Osteoblast (primary cell): Measurements from ENCODE around the gene RASA4. TPM values are rescaled to one million over a fixed set of nuclear protein-coding genes. Genes with fewer than 3 reads are reported as not detected.
A peak's percentile ranks its signal among the peaks of the same experiment; 100 is the strongest.
"Not testable (repeated sequence)": the region's sequence is repeated elsewhere in the genome, so short reads cannot be mapped to it uniquely, and the experiment has no call there.

Experiments used
- DNase-seq: peaks from one replicate; pipeline ENCODE4 v3.0.0; 2011; ENCODE audit warnings: low spot score, mixed read lengths; ENCODE audit not compliant: insufficient read length; ENCODE audit errors: missing footprints
- H2AFZ ChIP-seq: 2 replicates; pipeline ENCODE4 v1.6.0; 2011; ENCODE audit warnings: mild to moderate bottlenecking, low read length
- H3K27ac ChIP-seq: 2 replicates; pipeline ENCODE4 v1.5.1; 2011; ENCODE audit warnings: mild to moderate bottlenecking, low read depth, low read length, moderate library complexity
- H3K27me3 ChIP-seq: 2 replicates; pipeline ENCODE4 v1.6.0; 2012; ENCODE audit warnings: mild to moderate bottlenecking, control low read depth, inconsistent platforms, low read length, moderate library complexity; ENCODE audit not compliant: insufficient read depth
- H3K36me3 ChIP-seq: 2 replicates; pipeline ENCODE4 v1.5.1; 2011; ENCODE audit warnings: mild to moderate bottlenecking, low read length, control low read depth, moderate library complexity; ENCODE audit not compliant: insufficient read depth
- H3K4me1 ChIP-seq: 2 replicates; pipeline ENCODE4 v1.5.1; 2011; ENCODE audit warnings: mild to moderate bottlenecking, low read length, control low read depth, moderate library complexity; ENCODE audit not compliant: insufficient read depth
- H3K4me2 ChIP-seq: 2 replicates; pipeline ENCODE4 v1.6.0; 2011; ENCODE audit warnings: mild to moderate bottlenecking, low read length; ENCODE audit not compliant: insufficient read depth
- H3K4me3 ChIP-seq: fragments of 200-600 bp; sonication (generic); 3 replicates; pipeline ENCODE4 v1.5.1; 2012; ENCODE audit warnings: mild to moderate bottlenecking, low read length, inconsistent platforms; ENCODE audit not compliant: insufficient read depth
- H3K79me2 ChIP-seq: 2 replicates; pipeline ENCODE4 v1.6.0; 2012; ENCODE audit warnings: mild to moderate bottlenecking, low read length, control low read depth, inconsistent platforms; ENCODE audit not compliant: insufficient read depth
- H3K9me3 ChIP-seq: 2 replicates; pipeline ENCODE4 v1.5.1; 2011; ENCODE audit warnings: low read depth, low read length, control low read depth
- H4K20me1 ChIP-seq: 2 replicates; pipeline ENCODE4 v1.6.0; 2012; ENCODE audit warnings: mild to moderate bottlenecking, low read length, control low read depth; ENCODE audit not compliant: insufficient read depth
- total RNA-seq: library from RNA; depleted of rRNA; stranded (reverse); fragments of >200 nt; gene quantifications from 2 replicates; pipeline ENCODE4 v1.2.3, GENCODE V29; 2012
- TF ChIP-seq, protein P1 (sequence below): IDR thresholded peaks from 2 replicates; pipeline ENCODE4 v1.5.1; 2011; ENCODE audit warnings: mild to moderate bottlenecking, low read depth, low read length, moderate library complexity; ENCODE audit errors: extremely low read depth

Gene RASA4
- total RNA-seq, 1 donor, result 9.8 TPM

DNA sequence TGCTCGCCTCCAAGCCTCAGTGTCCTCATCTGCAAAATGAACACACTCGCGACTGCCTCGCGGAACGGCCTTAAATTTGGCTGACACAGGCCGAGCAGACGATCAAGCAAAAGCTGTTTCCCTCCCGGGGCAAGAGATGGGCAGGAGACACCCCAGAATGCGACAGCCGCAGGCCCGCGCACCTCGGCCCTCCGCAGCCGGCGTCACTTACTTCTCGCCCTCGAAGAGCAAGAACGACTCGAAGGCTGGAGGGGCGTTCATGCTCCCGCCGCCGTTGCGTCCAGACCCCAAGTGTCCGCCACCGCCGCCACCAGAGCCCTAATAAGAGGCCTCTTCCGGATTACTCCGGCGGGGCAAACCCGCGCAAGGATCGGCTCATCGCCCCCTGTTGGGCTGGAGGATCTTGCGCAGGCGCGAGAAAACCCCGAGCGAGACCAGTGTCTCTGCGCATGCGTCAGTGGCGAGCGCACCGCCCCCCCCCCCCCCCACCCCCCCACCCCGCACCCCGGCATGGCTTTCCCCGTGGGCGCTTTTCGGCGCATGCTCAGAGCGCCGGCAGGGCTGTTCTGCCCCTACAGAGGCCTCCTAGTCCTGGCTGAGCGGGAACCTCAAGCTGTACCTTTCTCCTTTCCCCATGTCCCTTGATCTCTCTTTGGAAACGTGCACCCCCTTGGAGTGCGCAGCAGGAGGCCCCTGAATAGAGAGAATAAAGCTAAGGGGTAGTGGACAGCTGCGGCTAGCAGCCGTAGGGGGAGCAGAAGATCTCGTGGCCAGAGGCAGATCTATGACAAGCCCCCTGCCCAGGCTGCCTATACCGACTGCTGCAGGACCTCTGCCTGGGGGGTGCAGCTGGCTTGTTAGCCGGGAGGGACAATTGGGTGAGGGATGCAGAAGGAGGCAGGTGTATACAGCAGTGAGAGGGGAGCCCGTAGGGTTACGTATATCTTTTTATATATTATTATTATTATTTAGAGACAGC is 44.0 kb downstream of the RASA4 start, which contains the start of gene POLR2J3:
POLR2J3 (minus strand) TSS at position 323 of the 979 bp plus-strand sequence; CDS start at position 261, 62 bp downstream.
- not testable (repeated sequence) for H3K27me3 ChIP-seq, H3K36me3 ChIP-seq, H3K79me2 ChIP-seq, H3K9me3 ChIP-seq, H4K20me1 ChIP-seq, DNase-seq, H3K4me1 ChIP-seq
- Histone ChIP-seq H3K27ac (peak within 1 kb of the TSS; percentile 80), H3K4me2 (peak within 1 kb of the TSS; percentile 68), H2AFZ (peak within 1 kb of the TSS; percentile 61), H3K4me3 (peak within 1 kb of the TSS; percentile 73)
- TF ChIP-seq, protein P1, sequence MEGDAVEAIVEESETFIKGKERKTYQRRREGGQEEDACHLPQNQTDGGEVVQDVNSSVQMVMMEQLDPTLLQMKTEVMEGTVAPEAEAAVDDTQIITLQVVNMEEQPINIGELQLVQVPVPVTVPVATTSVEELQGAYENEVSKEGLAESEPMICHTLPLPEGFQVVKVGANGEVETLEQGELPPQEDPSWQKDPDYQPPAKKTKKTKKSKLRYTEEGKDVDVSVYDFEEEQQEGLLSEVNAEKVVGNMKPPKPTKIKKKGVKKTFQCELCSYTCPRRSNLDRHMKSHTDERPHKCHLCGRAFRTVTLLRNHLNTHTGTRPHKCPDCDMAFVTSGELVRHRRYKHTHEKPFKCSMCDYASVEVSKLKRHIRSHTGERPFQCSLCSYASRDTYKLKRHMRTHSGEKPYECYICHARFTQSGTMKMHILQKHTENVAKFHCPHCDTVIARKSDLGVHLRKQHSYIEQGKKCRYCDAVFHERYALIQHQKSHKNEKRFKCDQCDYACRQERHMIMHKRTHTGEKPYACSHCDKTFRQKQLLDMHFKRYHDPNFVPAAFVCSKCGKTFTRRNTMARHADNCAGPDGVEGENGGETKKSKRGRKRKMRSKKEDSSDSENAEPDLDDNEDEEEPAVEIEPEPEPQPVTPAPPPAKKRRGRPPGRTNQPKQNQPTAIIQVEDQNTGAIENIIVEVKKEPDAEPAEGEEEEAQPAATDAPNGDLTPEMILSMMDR, result peak; percentile 41

DNA sequence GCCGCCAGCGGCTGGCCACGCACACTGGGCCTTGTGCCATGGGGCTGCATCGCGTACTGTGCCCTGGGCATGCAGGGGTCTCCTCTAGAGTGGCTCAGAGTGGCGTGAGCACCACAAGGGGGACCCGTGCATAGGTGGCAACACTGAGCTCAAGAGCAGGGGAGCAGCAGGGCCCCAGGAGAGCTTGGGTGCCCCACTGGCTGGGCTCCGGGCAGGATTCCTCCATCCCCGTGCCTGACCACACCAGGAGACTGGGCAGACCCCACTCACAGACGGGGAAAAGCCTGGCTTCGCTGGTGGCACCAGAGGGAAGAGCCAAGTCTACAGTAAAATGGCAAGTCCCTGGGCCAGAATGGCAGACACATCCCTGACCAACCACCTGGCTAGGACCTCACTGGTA is 47.9 kb downstream of the RASA4 start:
- not testable (repeated sequence) for H3K36me3 ChIP-seq, H3K4me2 ChIP-seq, H3K9me3 ChIP-seq, H3K4me1 ChIP-seq, H3K27me3 ChIP-seq, H2AFZ ChIP-seq, H4K20me1 ChIP-seq, DNase-seq, H3K27ac ChIP-seq, H3K4me3 ChIP-seq, H3K79me2 ChIP-seq

DNA sequence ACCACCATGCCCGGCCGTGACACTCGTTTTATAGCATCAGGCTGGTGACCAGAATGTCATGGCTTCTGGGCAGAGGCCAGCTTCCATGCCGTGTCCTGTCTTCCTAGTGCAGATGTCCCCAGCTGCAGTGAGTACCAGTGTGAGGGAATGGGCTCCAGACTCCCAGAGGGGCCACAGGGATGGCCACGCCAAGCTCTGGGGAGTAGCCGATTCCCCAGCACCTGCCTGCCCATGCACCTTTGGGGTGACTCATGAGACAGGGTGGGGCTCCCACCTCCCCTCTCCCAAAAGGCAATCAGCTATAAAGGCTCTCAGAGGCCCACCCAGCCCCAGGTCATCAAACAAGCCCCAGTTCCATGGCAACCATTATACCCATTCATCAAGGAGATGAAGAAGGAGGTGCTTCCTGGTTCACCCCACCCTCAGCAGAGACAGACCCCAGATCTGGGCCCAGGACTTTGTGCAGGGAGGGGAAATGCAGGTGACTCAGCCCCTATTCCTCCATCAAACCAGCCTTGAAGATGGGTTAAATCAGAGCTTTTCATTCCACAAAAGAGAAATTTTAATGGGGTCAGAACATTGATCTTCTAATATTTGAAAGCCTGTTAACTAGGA is 65.6 kb downstream of the RASA4 start, which contains the start of gene SPDYE2:
SPDYE2 (plus strand) TSS at position 419 of the 615 bp plus-strand sequence. CDS start 2,030 bp downstream, outside the sequence.
- not testable (repeated sequence) for H3K4me1 ChIP-seq, H4K20me1 ChIP-seq, H2AFZ ChIP-seq, H3K27ac ChIP-seq, H3K9me3 ChIP-seq, H3K4me3 ChIP-seq, H3K4me2 ChIP-seq, H3K27me3 ChIP-seq, H3K79me2 ChIP-seq, DNase-seq, H3K36me3 ChIP-seq

GRCh38 chr7:102546353-102546752 is 70.2 kb downstream of the RASA4 start:
- not testable (repeated sequence) for H3K36me3 ChIP-seq, H4K20me1 ChIP-seq, H2AFZ ChIP-seq, H3K27me3 ChIP-seq, H3K4me3 ChIP-seq, H3K27ac ChIP-seq, DNase-seq, H3K4me2 ChIP-seq, H3K79me2 ChIP-seq, H3K4me1 ChIP-seq, H3K9me3 ChIP-seq

DNA sequence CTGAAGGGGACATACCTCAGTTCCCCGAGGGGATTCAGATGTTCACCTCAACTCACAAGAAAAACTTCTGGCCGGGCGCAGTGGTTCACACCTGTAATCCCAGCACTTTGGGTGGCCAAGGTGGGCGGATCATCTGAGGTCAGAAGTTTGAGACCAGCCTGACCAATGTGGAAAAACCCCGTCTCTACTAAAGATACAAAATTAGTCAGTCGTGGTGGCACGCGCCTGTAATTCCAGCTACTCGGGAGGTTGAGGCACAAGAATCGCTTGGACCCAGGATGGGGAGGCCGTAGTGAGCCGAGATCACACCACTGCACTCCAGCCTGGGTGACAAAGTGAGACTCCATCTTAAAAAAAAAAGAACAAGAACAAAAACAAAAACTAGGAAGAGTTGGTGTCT is 71.3 kb downstream of the RASA4 start:
- not testable (repeated sequence) for H3K4me2 ChIP-seq, H3K79me2 ChIP-seq, H3K36me3 ChIP-seq, H3K27me3 ChIP-seq, DNase-seq, H3K27ac ChIP-seq, H2AFZ ChIP-seq, H3K4me3 ChIP-seq, H3K9me3 ChIP-seq, H4K20me1 ChIP-seq, H3K4me1 ChIP-seq

DNA sequence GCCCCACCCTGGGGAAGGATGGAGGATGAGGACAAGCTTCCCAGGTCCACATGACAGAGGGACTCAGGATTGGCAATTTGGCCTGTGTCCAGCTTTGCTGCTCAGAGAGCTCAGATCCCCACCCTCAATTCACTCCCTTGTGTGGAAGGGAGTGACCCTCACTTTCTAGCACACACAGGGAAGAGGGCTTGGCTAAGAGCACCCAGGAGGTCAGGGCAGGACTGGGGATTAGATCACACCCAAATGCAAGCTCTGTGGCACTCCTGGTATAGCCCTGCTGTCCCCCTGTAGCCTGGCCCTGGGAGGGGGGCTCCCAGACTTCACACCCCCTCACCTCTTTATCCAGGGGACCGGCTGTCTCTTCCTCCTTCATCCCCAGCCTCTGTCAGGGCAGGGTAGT is 72.2 kb downstream of the RASA4 start:
- H2AFZ ChIP-seq, H4K20me1 ChIP-seq, H3K4me3 ChIP-seq, H3K4me1 ChIP-seq, H3K4me2 ChIP-seq, H3K79me2 ChIP-seq, H3K27me3 ChIP-seq, H3K36me3 ChIP-seq, DNase-seq, H3K9me3 ChIP-seq, H3K27ac ChIP-seq: not testable (repeated sequence)

DNA sequence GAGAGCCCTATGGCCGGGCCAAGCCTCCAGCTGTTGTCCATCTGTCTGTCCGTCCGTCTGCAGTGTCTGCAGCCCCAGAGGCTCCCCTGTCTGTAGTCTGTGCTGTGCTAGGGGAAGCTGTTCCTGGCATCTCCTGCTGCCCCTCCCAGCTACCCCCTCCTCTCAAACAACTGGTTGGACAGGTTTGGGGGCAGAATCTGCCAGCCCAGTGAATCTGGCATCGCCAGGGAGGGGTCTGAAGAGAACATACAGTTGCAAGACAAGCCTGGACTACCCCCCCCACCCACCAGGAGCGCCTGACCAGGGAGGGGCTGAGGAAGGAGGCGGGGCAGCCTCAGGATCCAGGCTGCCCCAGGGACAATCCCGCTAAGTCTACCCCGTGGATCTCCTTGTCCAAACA is 73.0 kb downstream of the RASA4 start, which contains the start of gene UPK3BL2:
UPK3BL2 (minus strand) TSS at position 101 of the 400 bp plus-strand sequence; CDS start at position 41, 60 bp downstream.
- H3K79me2 ChIP-seq, H3K4me1 ChIP-seq, H3K4me3 ChIP-seq, H4K20me1 ChIP-seq, H3K9me3 ChIP-seq, H3K27ac ChIP-seq, H3K4me2 ChIP-seq, H3K27me3 ChIP-seq, DNase-seq, H3K36me3 ChIP-seq, H2AFZ ChIP-seq: not testable (repeated sequence)

DNA sequence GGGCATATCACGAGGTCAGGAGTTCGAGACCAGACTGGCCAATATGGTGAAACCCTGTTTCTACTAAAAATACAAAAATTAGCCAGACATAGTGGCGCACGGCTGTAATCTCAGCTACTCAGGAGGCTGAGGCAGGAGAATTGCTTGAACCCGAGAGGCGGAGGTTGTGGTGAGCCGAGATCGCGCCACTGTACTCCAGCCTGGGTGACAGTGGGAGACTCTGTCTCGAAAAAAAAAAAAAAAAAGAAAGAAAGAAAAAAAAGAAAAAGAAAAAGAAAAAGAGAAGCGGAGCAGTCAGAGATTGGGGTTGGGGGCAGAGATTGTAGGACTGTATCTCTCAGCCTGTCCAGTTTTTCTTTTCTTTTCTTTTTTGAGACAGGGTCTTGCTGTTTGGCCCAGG is 73.8 kb downstream of the RASA4 start:
- H4K20me1 ChIP-seq, DNase-seq, H3K4me1 ChIP-seq, H3K27me3 ChIP-seq, H3K9me3 ChIP-seq, H3K4me3 ChIP-seq, H2AFZ ChIP-seq, H3K36me3 ChIP-seq, H3K27ac ChIP-seq, H3K4me2 ChIP-seq, H3K79me2 ChIP-seq: not testable (repeated sequence)
